Caki2 (cell line): ENCODE measurements around the gene APOA1. TPM values are rescaled to one million over a fixed set of nuclear protein-coding genes. Genes with fewer than 3 reads are reported as not detected.
"Not testable (repeated sequence)": the region's sequence is repeated elsewhere in the genome, so short reads cannot be mapped to it uniquely, and the experiment has no call there.

ENCODE experiments used
- DNase-seq: peaks from one replicate; pipeline ENCODE4 v3.0.0-alpha.2; 2015; ENCODE audit warnings: low read depth
- in situ Hi-C: cut with HindIII; loops from 2 replicates; pipeline ENCODE4 v1.10.0; 2016; ENCODE audit warnings: low sequenced_read_pairs, low pct_unique_long_range_greater_than_20kb, mixed read lengths
- total RNA-seq: library from RNA; depleted of rRNA; stranded (reverse); fragments of >200 nt; shearing (Covaris generic); gene quantifications from 2 replicates; pipeline ENCODE4 v1.2.3, GENCODE V29; 2014; ENCODE audit warnings: low replicate concordance

The APOA1 gene
- total RNA-seq, 1 experiment from 2014 or later, result not detected

DNA sequence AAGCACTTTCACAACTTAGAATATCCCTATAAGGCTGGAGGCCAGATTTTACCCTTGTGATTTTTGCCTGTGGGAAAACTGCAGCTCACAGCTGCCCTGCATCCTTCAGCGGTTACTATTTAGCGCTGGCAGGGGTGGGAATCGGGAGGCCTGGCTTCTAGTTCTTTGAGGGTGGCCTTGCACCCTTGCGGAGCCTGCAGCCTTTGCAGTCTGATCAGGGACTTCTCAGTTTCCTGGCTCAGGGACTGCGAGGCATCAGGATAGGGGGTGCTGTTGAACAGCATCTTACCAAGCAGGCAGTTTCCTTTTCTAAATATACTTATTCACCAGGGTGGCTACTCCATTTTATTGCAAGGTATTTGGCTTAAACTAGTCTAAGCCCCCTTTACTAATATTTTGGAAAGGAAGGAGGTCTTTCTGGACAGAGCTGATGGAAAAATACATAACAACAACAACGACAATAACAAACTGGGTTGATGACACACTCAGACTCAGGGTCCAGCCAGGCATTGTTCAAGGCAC, 2.9 kb upstream of the APOA1 start:
- DNase-seq, result no peak
- in situ Hi-C loops, result no loop called here

DNA sequence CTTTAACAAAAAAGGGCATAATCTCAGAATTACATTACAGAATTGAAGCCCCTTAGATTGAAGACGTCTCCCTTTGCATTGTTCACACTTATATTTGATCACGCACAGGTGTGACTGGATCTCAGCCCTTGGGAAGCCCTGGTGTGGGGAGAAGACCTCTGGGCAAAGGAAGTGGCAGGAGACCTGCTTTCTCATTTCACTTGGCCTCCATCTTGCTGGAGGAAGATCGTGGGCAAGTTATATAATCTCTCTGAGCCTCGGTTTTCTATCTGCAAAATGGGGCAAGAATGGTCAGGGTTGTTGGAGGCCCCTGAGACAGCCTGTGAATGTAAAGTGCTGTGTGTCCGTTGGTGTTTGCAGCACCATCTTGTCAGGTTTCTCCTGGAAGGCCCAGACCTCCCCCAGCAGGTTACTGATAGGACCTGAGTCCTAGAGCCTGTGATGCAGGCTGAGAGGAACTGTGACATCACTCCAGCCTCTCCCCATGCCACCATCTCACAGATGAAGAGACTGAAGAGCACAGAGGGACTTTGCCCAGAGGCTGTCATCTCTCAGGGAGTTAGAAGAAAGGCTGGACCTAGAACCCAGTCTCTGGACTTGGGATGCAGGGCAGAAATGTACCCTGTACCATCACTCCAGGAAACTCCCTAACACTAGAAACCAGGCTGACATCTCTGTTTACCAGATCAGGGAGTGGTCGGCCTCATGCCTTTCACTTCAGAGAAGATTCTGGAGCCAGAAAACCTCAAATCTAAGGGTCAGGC, 1.1 kb upstream of the APOA1 start:
- in situ Hi-C loops, result no loop called here
- DNase-seq, result no peak

DNA sequence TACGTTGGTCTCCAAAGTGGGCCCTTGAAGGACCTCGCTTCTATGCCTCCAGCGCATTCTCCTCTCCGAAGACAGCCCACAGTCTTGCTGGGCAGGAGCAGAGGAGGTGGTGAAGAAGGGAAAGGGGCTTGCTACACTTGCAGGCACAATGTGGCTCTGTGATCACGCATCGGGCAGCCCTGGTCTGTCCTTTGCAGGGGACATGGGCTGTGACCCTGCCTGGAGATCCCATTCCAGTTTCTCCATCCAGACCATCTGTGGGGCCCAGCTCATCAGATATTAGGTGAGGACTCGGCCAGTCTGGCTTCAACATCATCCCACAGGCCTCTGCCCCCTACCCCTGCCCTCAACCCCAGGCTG, 810 bp downstream of the APOA1 start:
- no peak for DNase-seq
- in situ Hi-C loops, result no loop called here

DNA sequence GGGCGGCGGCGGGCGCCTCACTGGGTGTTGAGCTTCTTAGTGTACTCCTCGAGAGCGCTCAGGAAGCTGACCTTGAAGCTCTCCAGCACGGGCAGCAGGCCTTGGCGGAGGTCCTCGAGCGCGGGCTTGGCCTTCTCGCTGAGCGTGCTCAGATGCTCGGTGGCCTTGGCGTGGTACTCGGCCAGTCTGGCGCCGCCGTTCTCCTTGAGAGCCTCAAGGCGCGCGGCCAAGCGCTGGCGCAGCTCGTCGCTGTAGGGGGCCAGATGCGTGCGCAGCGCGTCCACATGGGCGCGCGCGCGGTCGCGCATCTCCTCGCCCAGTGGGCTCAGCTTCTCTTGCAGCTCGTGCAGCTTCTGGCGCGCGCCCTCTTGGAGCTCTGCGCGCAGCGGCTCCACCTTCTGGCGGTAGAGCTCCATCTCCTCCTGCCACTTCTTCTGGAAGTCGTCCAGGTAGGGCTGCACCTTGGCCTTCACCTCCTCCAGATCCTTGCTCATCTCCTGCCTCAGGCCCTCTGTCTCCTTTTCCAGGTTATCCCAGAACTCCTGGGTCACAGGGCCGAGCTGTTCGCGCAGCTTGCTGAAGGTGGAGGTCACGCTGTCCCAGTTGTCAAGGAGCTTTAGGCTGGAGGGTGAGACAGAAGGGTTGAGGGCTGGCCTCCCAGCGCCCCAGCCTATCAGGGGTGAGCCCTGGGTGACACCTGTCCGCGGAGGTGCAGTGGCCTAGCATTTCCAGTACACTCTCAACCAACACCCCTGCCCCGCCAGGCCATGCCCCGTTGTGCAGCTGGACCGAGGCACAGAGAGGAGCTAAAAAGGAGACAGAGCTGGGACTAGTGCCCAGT, 1.4 kb downstream of the APOA1 start:
- in situ Hi-C loops, result no loop called here
- DNase-seq, result peak; percentile 91

DNA sequence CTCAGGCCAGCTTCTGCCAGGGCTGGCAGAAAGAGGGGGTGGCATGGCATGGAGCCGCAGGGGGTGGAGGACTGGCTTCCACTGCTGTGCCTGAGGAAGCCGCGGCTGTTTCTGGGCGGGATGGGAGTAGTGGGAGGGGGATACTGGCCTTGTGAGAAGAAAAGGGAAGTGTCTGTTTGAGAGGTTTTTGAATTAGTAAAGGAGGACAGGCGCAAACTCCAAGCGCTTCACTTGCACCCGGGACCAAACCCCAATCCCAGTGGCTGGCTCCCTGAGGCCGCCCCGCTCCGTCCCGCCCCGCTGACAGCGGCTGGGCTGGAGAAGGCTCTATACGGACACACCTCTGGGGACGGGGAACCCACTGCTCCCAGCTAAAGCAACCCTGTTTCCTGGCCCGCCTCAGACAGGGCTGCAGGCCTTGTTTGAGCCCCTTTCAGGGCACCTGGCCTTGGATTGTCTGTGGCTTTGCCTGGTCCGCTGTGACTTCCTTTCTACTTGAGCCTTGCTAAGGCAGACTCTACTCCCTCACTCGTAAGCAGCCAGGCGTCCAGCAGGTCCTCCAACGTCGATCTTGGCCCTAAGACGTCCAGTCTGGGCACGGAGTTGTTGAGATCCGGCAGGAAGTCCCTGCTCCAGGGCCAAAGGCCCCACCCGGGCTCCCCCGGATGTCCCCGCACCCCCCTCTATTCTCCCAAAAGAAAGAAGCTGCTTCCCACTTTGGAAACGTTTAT, 2.2 kb downstream of the APOA1 start:
- in situ Hi-C loops, result no loop called here
- DNase-seq, result no peak

DNA sequence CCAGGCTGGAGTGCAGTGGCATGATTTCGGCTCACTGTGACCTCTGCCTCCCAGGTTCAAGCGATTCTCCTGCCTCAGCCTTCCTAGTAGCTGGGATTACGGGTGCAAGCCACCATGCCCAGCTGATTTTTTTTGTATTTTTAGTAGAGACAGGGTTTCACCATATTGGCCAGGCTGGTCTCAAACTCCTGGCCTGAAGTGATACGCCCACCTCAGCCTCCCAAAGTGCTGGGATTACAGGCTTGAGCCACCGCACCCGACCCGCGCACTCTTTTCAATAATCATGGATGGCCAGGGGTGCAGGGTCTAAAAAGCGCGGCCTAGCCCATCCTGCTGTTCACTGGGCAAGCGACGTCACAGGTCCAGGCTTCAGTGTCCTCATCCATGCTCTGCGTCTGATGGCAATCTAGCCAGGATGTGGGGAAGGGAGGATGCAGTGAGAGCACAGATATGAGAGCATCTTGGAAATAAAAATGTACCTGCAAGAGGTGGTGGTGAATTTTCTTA, 2.8 kb downstream of the APOA1 start:
- DNase-seq, in situ Hi-C loops: not testable (repeated sequence)

DNA sequence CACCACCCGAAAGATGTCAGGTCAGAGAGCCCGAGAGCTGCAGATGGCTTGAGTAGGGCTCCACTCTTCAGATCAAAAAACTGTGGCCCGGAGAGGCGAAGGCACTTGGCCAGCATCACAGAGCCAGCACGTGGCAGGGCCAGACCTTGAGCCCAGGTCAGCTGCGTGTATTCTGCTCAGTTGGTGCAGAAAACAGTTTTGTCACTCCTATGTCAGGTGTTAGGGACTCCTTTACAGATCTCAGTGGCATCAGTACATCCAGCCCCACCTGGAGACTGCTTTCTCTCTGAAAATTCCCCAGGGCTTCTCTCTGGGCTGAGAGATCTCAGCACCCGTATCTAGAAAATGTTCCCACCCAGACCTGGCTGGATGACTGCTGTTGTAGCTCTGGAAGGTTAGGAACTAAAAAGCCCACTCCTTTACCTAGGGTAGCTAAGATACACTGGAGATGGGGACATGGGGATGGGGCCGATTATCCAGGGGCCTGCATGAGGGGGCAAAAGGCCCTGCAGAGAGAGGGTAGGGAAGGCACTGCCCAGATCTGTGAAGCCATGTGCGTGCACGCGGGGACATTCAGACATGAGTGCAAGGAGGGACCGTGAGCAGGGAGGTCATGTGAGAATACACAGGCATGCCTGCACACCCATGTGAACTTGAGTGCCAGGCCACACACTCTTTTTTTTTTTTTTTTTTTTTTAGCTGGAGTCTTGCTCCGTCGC, 3.4 kb downstream of the APOA1 start:
- DNase-seq, result no peak
- in situ Hi-C loops, result no loop called here

DNA sequence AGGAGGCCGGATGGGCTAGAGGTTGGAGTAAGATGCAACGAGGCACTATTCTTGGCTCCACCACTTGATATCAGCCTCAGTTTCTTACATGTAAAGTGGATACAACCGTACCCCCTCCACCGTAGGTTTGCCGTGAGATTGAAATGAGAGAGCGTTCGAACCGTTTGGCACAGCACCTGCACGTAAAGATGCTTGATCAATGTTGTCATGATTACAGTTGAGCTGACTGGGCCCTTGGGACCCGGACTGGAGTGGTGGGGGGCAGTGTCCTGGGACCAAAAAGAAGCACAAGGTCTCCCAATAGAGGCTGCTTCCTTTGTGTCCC, 4.0 kb downstream of the APOA1 start:
- in situ Hi-C loops, result no loop called here
- DNase-seq, result no peak

DNA sequence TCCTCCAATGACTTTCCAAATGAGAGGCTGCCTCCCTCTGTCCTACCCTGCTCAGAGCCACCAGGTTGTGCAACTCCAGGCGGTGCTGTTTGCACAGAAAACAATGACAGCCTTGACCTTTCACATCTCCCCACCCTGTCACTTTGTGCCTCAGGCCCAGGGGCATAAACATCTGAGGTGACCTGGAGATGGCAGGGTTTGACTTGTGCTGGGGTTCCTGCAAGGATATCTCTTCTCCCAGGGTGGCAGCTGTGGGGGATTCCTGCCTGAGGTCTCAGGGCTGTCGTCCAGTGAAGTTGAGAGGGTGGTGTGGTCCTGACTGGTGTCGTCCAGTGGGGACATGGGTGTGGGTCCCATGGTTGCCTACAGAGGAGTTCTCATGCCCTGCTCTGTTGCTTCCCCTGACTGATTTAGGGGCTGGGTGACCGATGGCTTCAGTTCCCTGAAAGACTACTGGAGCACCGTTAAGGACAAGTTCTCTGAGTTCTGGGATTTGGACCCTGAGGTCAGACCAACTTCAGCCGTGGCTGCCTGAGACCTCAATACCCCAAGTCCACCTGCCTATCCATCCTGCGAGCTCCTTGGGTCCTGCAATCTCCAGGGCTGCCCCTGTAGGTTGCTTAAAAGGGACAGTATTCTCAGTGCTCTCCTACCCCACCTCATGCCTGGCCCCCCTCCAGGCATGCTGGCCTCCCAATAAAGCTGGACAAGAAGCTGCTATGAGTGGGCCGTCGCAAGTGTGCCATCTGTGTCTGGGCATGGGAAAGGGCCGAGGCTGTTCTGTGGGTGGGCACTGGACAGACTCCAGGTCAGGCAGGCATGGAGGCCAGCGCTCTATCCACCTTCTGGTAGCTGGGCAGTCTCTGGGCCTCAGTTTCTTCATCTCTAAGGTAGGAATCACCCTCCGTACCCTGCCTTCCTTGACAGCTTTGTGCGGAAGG, 4.8 kb downstream of the APOA1 start:
- in situ Hi-C loops, result no loop called here
- no peak for DNase-seq

DNA sequence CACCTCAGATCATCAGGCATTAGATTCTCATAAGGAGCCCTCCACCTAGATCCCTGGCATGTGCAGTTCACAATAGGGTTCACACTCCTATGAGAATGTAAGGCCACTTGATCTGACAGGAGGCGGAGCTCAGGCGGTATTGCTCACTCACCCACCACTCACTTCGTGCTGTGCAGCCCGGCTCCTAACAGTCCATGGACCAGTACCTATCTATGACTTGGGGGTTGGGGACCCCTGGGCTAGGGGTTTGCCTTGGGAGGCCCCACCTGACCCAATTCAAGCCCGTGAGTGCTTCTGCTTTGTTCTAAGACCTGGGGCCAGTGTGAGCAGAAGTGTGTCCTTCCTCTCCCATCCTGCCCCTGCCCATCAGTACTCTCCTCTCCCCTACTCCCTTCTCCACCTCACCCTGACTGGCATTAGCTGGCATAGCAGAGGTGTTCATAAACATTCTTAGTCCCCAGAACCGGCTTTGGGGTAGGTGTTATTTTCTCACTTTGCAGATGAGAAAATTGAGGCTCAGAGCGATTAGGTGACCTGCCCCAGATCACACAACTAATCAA, 5.6 kb downstream of the APOA1 start:
- DNase-seq, result no peak
- in situ Hi-C loops, result no loop called here

DNA sequence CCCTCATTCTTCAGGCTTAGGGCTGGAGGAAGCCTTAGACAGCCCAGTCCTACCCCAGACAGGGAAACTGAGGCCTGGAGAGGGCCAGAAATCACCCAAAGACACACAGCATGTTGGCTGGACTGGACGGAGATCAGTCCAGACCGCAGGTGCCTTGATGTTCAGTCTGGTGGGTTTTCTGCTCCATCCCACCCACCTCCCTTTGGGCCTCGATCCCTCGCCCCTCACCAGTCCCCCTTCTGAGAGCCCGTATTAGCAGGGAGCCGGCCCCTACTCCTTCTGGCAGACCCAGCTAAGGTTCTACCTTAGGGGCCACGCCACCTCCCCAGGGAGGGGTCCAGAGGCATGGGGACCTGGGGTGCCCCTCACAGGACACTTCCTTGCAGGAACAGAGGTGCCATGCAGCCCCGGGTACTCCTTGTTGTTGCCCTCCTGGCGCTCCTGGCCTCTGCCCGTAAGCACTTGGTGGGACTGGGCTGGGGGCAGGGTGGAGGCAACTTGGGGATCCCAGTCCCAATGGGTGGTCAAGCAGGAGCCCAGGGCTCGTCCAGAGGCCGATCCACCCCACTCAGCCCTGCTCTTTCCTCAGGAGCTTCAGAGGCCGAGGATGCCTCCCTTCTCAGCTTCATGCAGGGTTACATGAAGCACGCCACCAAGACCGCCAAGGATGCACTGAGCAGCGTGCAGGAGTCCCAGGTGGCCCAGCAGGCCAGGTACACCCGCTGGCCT, 7.1 kb downstream of the APOA1 start:
- in situ Hi-C loops, result no loop called here
- no peak for DNase-seq

DNA sequence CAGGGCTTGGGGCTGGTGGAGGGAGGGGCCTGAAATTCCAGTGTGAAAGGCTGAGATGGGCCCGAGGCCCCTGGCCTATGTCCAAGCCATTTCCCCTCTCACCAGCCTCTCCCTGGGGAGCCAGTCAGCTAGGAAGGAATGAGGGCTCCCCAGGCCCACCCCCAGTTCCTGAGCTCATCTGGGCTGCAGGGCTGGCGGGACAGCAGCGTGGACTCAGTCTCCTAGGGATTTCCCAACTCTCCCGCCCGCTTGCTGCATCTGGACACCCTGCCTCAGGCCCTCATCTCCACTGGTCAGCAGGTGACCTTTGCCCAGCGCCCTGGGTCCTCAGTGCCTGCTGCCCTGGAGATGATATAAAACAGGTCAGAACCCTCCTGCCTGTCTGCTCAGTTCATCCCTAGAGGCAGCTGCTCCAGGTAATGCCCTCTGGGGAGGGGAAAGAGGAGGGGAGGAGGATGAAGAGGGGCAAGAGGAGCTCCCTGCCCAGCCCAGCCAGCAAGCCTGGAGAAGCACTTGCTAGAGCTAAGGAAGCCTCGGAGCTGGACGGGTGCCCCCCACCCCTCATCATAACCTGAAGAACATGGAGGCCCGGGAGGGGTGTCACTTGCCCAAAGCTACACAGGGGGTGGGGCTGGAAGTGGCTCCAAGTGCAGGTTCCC, 7.8 kb downstream of the APOA1 start, which contains the start of gene APOC3:
Gene APOC3 (plus strand): TSS at position 383 of the 659 bp plus-strand sequence. CDS start 676 bp downstream, outside the sequence.
- DNase-seq, result no peak

DNA sequence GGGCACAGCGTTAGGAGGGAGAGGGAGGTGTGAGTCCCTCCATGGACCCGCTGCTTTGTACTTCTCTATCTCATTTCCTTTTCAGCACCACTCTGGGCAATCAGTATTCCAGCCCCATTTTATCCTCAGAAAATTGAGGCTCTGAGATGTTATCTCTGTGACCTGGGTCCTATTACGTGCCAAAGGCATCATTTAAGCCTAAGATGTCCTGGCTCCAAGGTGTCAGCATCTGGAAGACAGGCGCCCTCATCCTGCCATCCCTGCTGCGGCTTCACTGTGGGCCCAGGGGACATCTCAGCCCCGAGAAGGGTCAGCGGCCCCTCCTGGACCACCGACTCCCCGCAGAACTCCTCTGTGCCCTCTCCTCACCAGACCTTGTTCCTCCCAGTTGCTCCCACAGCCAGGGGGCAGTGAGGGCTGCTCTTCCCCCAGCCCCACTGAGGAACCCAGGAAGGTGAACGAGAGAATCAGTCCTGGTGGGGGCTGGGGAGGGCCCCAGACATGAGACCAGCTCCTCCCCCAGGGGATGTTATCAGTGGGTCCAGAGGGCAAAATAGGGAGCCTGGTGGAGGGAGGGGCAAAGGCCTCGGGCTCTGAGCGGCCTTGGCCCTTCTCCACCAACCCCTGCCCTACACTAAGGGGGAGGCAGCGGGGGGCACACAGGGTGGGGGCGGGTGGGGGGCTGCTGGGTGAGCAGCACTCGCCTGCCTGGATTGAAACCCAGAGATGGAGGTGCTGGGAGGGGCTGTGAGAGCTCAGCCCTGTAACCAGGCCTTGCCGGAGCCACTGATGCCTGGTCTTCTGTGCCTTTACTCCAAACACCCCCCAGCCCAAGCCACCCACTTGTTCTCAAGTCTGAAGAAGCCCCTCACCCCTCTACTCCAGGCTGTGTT, 8.5 kb downstream of the APOA1 start:
- no peak for DNase-seq
- in situ Hi-C loops, result no loop called here

More for the DNA sequence above, 7.8 kb downstream of the APOA1 start, which contains the start of gene APOC3:
- in situ Hi-C loops, result no loop called here

DNA sequence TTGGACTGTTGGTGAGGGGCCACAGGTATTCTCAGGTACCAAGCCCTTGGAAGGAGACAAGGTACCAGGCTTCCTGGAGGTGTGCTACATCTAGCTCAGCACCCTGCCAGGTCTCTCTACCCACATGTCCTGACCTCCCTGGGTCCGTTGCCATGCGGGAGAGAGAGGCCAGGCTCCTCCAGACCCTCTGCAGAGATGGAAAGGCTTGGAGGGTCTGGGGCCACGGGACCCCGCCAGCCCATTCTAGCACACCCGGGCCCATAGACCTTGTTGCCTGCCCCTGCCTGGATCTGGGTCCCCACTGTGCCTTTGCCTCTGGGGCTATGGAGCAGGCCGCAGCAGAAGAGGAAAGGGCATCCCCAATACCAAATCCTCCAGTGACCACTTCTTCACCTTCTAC, 10.0 kb downstream of the APOA1 start:
- in situ Hi-C loops, result no loop called here
- DNase-seq, result no peak
